ENCODE results near the gene PF4V1. TPM values are rescaled to one million over a fixed set of nuclear protein-coding genes. Genes with fewer than 3 reads are reported as not detected.

PF4V1 gene
- total and polyA plus RNA-seq, 9 of the 15 experiments (the other 6 are each of a cell fraction or from before 2014, with no cell fraction given): not detected

DNA sequence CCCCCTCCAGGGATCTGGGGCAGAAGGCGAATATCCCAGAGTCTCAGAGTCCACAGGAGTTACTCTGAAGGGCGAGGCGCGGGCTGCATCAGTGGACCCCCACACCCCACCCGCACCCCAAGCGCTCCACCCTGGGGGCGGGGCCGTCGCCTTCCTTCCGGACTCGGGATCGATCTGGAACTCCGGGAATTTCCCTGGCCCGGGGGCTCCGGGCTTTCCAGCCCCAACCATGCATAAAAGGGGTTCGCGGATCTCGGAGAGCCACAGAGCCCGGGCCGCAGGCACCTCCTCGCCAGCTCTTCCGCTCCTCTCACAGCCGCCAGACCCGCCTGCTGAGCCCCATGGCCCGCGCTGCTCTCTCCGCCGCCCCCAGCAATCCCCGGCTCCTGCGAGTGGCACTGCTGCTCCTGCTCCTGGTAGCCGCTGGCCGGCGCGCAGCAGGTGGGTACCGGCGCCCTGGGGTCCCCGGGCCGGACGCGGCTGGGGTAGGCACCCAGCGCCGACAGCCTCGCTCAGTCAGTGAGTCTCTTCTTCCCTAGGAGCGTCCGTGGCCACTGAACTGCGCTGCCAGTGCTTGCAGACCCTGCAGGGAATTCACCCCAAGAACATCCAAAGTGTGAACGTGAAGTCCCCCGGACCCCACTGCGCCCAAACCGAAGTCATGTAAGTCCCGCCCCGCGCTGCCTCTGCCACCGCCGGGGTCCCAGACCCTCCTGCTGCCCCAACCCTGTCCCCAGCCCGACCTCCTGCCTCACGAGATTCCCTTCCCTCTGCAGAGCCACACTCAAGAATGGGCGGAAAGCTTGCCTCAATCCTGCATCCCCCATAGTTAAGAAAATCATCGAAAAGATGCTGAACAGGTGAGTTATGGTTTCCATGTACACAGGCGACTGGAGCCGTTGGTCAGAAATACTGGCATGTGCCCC is 16.3 kb downstream of the PF4V1 start, which contains the start of gene CXCL1 (continued):
- TF ChIP-seq, protein P1, sequence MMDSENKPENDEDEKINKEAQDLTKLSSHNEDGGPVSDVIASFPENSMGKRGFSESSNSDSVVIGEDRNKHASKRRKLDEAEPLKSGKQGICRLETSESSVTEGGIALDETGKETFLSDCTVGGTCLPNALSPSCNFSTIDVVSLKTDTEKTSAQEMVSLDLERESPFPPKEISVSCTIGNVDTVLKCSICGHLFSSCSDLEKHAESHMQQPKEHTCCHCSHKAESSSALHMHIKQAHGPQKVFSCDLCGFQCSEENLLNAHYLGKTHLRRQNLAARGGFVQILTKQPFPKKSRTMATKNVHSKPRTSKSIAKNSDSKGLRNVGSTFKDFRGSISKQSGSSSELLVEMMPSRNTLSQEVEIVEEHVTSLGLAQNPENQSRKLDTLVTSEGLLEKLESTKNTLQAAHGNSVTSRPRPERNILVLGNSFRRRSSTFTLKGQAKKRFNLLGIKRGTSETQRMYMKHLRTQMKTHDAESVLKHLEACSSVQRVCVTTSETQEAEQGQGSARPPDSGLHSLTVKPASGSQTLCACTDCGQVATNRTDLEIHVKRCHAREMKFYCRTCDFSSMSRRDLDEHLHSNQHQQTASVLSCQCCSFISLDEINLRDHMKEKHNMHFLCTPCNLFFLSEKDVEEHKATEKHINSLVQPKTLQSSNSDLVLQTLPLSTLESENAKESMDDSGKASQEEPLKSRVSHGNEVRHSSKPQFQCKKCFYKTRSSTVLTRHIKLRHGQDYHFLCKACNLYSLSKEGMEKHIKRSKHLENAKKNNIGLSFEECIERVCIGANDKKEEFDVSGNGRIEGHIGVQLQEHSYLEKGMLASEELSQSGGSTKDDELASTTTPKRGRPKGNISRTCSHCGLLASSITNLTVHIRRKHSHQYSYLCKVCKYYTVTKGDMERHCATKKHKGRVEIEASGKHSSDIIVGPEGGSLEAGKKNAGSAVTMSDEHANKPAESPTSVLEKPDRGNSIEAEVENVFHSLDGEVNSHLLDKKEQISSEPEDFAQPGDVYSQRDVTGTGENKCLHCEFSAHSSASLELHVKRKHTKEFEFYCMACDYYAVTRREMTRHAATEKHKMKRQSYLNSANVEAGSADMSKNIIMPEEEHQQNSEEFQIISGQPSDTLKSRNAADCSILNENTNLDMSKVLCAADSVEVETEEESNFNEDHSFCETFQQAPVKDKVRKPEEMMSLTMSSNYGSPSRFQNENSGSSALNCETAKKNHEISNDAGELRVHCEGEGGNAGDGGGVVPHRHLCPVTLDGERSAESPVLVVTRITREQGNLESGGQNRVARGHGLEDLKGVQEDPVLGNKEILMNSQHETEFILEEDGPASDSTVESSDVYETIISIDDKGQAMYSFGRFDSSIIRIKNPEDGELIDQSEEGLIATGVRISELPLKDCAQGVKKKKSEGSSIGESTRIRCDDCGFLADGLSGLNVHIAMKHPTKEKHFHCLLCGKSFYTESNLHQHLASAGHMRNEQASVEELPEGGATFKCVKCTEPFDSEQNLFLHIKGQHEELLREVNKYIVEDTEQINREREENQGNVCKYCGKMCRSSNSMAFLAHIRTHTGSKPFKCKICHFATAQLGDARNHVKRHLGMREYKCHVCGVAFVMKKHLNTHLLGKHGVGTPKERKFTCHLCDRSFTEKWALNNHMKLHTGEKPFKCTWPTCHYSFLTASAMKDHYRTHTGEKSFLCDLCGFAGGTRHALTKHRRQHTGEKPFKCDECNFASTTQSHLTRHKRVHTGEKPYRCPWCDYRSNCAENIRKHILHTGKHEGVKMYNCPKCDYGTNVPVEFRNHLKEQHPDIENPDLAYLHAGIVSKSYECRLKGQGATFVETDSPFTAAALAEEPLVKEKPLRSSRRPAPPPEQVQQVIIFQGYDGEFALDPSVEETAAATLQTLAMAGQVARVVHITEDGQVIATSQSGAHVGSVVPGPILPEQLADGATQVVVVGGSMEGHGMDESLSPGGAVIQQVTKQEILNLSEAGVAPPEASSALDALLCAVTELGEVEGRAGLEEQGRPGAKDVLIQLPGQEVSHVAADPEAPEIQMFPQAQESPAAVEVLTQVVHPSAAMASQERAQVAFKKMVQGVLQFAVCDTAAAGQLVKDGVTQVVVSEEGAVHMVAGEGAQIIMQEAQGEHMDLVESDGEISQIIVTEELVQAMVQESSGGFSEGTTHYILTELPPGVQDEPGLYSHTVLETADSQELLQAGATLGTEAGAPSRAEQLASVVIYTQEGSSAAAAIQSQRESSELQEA (IDR thresholded peaks at IDR 0.05; ENCODE audit: low read depth): no peak
- TF ChIP-seq, protein P2, sequence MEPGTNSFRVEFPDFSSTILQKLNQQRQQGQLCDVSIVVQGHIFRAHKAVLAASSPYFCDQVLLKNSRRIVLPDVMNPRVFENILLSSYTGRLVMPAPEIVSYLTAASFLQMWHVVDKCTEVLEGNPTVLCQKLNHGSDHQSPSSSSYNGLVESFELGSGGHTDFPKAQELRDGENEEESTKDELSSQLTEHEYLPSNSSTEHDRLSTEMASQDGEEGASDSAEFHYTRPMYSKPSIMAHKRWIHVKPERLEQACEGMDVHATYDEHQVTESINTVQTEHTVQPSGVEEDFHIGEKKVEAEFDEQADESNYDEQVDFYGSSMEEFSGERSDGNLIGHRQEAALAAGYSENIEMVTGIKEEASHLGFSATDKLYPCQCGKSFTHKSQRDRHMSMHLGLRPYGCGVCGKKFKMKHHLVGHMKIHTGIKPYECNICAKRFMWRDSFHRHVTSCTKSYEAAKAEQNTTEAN (CRISPR knock-in tag; IDR thresholded peaks at IDR 0.05): no peak
- TF ChIP-seq CXXC5 (CRISPR knock-in tag; IDR thresholded peaks at IDR 0.05): no peak
- TF ChIP-seq, protein P3, sequence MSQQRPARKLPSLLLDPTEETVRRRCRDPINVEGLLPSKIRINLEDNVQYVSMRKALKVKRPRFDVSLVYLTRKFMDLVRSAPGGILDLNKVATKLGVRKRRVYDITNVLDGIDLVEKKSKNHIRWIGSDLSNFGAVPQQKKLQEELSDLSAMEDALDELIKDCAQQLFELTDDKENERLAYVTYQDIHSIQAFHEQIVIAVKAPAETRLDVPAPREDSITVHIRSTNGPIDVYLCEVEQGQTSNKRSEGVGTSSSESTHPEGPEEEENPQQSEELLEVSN (IDR thresholded peaks at IDR 0.05; ENCODE audit: borderline replicate concordance in 1 of 2, extremely low read depth in 1 of 2, insufficient read depth in 1 of 2, insufficient read length in 1 of 2, low read depth in 1 of 2, low read length in 1 of 2, poor library complexity in 1 of 2, severe bottlenecking in 1 of 2): peak in 1 of 2 experiments; percentile 70
- TF ChIP-seq NCOA2 (IDR thresholded peaks at IDR 0.05; ENCODE audit: partially characterized antibody in 2 of 2): no peak
- TF ChIP-seq POU5F1 (IDR thresholded peaks at IDR 0.05; ENCODE audit: borderline replicate concordance, low read depth, low read length, partially characterized antibody): no peak
- TF ChIP-seq, protein P4, sequence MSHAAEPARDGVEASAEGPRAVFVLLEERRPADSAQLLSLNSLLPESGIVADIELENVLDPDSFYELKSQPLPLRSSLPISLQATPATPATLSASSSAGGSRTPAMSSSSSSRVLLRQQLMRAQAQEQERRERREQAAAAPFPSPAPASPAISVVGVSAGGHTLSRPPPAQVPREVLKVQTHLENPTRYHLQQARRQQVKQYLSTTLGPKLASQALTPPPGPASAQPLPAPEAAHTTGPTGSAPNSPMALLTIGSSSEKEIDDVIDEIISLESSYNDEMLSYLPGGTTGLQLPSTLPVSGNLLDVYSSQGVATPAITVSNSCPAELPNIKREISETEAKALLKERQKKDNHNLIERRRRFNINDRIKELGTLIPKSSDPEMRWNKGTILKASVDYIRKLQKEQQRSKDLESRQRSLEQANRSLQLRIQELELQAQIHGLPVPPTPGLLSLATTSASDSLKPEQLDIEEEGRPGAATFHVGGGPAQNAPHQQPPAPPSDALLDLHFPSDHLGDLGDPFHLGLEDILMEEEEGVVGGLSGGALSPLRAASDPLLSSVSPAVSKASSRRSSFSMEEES (CRISPR knock-in tag; IDR thresholded peaks at IDR 0.05): no peak
- TF ChIP-seq TCF3 (CRISPR knock-in tag; IDR thresholded peaks at IDR 0.05): no peak
- no peak for TF ChIP-seq ZC3H11A (IDR thresholded peaks at IDR 0.05; ENCODE audit: low read depth, low read length)
